NCI-H2196 (cell line): Measurements from ENCODE around the gene ST8SIA1.

ENCODE experiments used
- DNase-seq: peaks from one replicate; lab custom pipeline; 2025; ENCODE audit not compliant: unreplicated experiment; lab: John Stamatoyannopoulos, UW

The ST8SIA1 gene

GRCh38 chr12:22332202-22332601 lies 2.3 kb downstream of the ST8SIA1 start:
- no peak for DNase-seq

- no peak for DNase-seq
Measured at GRCh38 chr12:22329621-22330020, 4.9 kb downstream of the ST8SIA1 start.

- no peak for DNase-seq
Measured at GRCh38 chr12:22325218-22325617, 9.3 kb downstream of the ST8SIA1 start.

- DNase-seq, result no peak
Measured at GRCh38 chr12:22322091-22322490, 12.4 kb downstream of the ST8SIA1 start.

GRCh38 chr12:22321638-22322037 lies 12.9 kb downstream of the ST8SIA1 start:
- no peak for DNase-seq

GRCh38 chr12:22321018-22321605 lies 13.4 kb downstream of the ST8SIA1 start:
- no peak for DNase-seq

GRCh38 chr12:22318108-22318737 lies 16.3 kb downstream of the ST8SIA1 start:
- DNase-seq, result no peak

- no peak for DNase-seq
Measured at GRCh38 chr12:22313963-22314330, 20.6 kb downstream of the ST8SIA1 start.

- no peak for DNase-seq
Measured at GRCh38 chr12:22313286-22313962, 21.1 kb downstream of the ST8SIA1 start.

GRCh38 chr12:22312336-22312735 lies 22.2 kb downstream of the ST8SIA1 start:
- DNase-seq, result peak; percentile 42

- no peak for DNase-seq
Measured at GRCh38 chr12:22310709-22311108, 23.8 kb downstream of the ST8SIA1 start.

GRCh38 chr12:22310275-22310674 lies 24.2 kb downstream of the ST8SIA1 start:
- no peak for DNase-seq

- DNase-seq, result no peak
Measured at GRCh38 chr12:22307811-22308210, 26.7 kb downstream of the ST8SIA1 start.

GRCh38 chr12:22306311-22306710 lies 28.2 kb downstream of the ST8SIA1 start:
- DNase-seq, result no peak

GRCh38 chr12:22304341-22304740 lies 30.2 kb downstream of the ST8SIA1 start:
- no peak for DNase-seq

- peak; percentile 61 for DNase-seq
Measured at GRCh38 chr12:22299294-22299912, 35.1 kb downstream of the ST8SIA1 start.

GRCh38 chr12:22289250-22289649 lies 45.3 kb downstream of the ST8SIA1 start:
- DNase-seq, result no peak

GRCh38 chr12:22287776-22288621 lies 46.5 kb downstream of the ST8SIA1 start:
- DNase-seq, result no peak

- no peak for DNase-seq
Measured at GRCh38 chr12:22287101-22287500, 47.4 kb downstream of the ST8SIA1 start.

- no peak for DNase-seq
Measured at GRCh38 chr12:22286569-22286968, 47.9 kb downstream of the ST8SIA1 start.

- DNase-seq, result no peak
Measured at GRCh38 chr12:22285846-22286245, 48.7 kb downstream of the ST8SIA1 start.
